HG02798 (cell line): ENCODE data around the gene PUM1.
"Not testable (repeated sequence)": the region's sequence is repeated elsewhere in the genome, so short reads cannot be mapped to it uniquely, and the experiment has no call there.

Experiments used
- ATAC-seq: cut with Tn5 transposase; IDR thresholded peaks from one replicate; pipeline ENCODE4 v1.9.1; 2021; ENCODE audit warnings: mild to moderate bottlenecking; ENCODE audit not compliant: unreplicated experiment, poor library complexity

The PUM1 gene

DNA sequence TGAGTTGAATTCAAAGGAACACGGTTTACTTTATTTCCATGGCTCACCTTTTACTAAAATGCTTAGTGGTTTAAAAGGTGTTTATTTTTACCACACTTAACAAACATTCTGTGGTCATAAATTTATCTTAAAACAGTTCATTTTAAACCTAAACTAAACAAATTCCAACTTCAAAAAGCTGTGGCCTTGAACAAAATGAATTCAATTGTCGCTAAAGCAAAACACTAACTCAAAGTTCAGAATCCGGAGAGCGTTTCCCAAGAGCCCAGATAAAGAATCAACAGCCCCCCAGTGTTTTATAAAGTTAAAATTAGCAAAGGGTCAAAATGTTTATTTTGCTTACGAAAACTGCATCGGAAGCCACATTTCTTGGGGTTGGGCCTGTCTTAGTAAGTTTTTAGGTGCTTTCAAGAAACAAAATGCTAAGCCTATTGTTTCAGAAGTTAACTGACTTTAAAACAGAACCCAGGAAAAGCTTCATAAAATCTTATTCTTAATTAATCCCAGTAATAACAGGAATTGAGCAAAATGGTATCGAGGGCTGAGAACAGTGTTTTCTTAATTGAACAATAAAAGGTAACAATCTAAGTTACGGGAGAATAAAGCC, 1.3 kb downstream of the PUM1 start:
- ATAC-seq = no peak

DNA sequence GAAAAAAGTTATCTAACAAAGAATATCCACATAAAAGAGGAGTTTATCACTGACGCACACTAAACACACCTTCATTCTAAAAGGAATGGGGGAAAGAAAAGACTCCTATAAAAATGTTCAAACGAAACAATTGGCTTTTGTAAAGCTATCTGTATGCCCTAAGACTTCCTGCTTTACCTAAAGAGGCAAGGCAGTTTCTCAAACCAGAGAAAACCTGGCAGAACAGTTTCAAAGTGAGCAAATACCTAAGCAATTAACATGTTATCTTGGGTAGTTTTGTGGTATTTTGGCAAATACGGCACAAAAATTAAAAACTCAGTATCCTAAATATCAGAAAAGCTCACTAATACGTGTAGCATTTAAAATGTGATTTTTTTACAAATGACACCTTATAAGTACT, 1.9 kb downstream of the PUM1 start:
- no peak for ATAC-seq

DNA sequence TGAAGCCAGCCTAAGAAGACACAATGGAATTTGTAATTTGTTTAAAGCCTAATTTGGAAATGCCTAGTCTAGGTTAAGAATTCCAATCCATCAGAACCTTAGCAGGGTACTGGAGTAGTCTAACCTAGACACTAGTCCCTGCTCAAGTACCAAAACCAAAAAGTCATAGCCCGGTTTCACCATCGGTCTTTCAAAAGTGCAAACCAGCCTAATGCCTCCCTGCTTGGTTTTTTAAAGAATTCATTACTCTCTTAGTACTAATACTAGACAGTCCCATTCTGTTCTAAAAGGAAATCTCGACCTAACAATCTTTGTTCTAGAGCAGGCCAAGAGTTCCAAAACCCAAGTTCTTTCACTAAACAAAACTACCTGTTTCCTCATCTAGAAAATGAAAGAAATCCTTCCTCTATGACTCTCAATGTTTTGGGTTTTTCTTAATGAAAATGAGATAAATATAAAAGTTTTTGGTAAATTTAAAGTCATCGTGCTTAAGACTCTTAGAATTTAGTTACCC, 2.6 kb downstream of the PUM1 start:
- ATAC-seq = no peak

DNA sequence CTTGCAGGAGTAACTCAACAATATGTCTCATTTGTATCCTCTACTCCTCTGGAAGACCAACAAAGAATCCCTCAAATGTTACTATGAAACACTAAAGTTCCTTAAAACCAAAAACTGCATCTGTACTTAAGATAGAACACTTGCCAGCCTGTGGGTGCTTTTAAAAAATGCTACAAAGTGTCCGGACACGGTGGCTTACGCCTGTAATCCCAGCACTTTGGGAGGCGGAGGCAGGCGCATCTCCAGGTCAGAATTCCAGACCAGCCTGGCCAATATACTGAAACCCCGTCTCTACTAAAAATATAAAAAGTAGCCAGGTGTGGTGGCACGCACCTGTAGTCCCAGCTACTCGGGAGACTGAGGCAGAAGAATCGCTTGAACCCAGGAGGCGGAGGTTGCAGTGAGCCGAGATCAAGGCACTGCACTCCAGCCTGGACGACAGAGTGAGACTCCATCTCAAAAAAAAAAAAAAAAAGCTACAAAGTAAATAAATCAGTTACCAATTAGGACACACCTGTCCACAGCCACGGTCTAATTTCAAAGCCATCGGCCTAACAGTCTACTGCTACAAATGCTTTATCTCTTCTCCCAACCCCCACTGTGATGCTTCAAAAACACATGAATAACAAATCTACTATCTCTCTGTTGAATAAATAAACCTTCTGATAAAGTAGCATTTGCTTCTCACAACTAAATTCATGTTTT, 3.2 kb downstream of the PUM1 start:
- ATAC-seq = not testable (repeated sequence)

DNA sequence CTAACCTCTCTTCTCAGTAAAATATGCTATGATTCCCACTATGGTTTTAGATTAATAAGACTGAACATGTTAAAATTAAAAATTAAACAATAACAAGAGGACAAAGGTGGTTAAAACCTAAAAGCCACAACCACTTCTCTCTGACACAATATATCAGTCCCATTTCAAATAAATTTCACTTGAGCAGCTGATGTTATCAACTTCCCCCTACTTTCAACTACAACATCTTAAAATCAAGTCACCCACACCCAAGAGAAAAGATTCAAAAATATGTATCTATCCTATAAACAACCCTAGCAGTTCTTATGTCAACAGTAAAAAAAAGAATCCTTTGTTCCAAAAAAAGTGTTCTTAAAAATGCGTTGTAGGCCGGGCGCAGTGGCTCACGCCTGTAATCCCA, 7.5 kb downstream of the PUM1 start:
- no peak for ATAC-seq

DNA sequence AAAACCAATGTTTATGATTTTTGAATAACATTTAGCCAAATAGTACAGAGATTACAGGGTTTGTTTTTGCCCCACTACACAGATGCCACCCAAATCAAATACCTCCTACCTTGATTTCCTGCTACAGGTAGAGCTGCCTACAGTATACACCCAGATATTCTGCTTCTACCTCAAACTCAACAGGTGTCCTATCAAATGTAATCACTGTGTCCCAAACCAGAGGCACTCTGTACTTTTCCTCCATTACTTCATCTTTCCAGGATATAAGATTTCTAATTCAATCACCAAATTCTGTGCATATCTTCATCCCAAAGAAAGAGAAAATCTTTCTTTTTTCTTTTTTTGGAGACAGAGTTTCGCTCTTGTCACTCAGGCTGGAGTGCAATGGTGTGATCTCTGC, 9.6 kb downstream of the PUM1 start:
- no peak for ATAC-seq

DNA sequence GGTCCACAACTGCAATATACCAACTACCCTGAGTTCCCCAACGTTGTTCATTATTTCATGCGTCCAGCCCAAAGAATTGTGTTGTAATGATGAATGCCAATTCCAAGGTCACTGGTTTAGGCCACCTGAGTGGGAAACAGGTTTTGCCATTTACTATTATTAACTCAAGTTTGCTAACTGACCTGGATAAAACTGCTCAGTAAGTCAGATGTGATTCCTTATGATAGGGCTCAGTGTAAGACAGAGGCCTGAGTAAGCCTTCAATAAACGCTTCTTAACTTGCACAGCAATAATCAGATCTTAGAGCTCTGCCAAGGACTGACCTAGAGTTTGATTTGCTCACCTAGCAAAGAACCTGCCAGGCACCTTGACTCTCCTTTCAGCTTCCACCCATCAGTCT, 10.0 kb downstream of the PUM1 start:
- ATAC-seq = no peak

DNA sequence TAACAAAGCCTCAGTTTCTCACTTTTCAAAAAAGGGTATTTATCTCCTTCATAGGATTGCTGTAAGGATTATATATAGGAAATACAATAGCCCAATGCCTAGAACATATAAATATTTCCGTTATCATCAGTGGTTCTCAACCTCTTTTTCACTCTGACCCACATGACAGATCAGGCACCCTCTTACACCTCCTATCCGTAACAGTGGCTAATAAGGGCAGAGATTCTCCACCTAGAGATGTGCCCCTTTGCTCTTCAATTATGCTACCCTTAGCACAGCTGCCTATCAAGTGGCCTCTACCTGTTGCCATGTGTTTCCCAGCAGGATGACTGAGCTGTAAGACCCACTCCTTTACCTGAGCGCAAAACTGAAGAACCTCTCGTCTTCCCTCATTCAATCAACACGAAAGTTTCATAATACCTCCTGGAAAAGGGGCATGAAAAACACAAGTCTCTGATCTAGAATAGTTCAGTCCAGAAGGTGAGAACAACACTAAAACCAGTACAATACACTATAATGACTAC, 10.5 kb downstream of the PUM1 start:
- ATAC-seq = no peak

DNA sequence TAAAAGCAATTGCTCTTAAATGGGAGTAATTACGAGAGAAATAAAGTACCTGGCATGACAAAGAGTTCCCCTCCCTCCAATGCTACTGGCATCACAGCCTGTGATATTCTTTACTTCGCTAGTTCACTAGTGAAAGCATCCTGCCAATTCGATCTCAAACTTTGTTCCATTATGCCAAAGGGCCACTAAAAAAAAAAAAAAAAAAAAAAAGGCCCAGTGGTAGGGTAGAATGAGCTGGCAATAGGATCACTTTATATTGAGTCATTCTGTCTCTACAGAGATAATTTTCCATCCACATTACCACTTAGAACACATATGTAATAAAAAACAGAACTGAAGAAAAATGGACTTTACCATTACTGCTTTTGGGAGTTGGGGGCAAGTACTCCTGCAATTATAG, 11.2 kb downstream of the PUM1 start:
- ATAC-seq = no peak

DNA sequence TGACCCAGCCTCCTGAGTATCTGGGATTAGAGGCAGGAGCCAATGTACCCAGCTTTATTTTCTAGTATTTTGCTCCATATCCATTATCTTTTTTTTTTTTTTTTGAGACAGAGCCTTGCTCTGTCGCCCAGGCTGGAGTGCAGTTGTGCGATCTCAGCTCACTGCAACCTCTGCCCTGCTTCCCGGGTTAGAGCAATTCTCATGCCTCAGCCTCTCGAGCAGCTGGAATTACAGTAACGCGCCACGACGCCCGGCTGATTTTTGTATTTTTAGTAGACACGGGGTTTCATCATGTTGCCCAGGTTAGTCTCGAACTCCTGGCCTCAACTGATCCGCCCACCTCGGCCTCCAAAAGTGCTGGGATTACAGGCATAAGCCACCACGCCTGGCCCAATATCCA, 12.9 kb downstream of the PUM1 start:
- ATAC-seq = not testable (repeated sequence)

DNA sequence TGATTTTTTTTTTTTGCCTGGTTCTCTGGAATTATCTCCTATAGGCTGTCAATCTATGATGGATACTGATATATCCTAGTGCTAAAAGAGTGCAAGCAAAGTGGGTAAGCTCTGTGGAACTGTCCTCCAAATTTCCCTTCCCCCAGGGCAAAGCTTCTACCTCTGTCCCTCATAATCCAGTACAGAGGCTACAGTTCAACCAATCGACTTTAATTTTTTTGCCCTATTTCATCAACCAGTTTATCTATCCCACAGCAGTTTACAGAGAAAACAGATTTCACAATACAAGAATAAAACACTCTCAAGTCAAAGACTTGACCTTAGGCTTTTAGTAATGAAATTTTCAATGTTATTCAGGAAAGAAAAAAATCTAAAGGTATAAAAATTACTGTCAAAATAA, 13.9 kb downstream of the PUM1 start:
- no peak for ATAC-seq

DNA sequence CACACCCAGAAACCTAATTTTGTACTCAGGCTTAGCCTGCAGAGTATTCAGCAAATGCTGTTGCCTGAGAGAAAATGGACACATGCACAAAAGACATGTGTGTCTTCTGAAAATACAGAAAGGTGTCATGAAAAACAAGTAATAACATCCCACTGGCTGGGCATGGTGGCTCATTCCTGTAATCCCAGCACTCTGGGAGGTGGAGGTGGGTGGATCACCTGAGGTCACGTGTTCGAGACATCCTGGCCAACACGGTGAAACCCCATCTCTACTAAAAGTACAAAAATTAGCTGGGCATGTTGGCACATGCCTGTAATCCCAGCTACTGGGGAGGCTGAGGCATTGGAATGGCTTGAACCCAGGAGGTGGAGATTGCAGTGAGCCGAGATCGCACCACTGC, 18.0 kb downstream of the PUM1 start:
- not testable (repeated sequence) for ATAC-seq

DNA sequence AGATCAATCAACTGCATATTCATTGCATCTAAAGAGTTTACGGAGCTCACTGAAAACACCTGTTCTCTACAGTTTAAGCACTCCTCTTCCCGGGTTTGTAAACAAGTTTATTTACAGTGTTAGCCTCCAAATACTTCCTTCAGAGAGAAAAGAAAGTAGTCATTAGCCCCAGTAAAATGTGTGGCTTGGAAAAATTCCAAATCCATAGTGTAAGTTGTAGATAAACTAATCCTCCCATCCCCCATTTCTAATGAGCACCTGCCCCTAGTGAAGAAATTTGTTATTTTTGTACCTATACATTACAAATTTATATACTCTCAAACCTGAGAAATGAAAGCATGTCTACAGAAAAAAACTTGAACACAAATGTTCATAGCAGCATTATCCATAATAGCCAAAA, 21.9 kb downstream of the PUM1 start:
- no peak for ATAC-seq

DNA sequence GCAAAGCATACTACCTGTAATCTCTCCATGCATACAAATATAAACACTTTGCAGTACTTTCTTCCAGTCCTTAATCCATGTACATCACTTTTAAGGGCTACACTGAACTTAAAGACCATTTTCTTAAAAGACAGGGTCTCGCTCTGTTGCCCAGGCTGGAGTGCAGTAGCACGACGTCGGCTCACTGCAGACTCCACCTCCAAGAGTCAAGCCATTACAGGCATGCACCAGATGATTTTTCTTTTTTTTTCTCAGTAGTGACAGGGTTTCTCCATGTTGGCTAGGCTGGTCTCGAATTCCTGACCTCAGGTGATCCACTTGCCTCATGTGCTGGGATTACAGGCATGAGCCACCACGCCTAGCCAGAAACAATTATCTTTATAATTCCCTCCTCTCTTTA, 22.9 kb downstream of the PUM1 start:
- ATAC-seq = no peak

DNA sequence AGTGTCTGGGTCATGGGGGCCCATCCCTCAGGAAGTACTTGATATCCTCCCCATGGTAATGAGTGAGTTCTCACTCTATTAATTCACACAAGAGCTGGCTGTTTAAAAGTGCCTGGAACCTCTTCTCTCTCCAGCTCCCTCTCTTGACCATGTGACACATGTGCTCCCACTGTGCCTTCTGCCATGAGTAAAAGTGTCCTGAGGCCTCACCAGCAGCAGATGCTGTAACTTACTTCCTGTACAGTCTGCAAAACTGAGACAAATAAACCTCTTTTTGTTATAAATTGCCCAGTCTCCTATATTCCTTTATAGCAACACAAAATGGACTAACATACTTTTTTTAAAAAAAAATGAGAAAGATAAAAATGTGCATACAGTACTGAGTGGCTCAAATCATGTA, 24.0 kb downstream of the PUM1 start:
- no peak for ATAC-seq

DNA sequence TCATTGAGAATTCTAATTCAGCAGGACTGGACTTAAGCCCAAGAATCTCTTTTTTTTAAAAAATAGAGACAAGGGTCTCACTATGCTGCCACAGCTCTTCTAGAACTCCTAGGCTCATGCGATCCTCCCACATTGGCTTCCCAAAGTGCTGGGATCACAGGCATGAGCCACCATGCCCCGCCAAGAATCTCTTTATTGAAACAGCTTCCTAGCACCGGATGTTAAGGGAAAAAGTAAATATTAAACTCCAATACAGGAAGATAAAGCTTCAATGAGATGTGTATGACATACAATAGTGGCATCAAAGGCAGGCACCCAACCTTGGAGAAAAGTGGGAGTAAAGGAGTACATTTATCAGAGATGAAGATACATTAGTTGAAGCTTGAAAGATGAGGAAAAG, 25.5 kb downstream of the PUM1 start:
- no peak for ATAC-seq

DNA sequence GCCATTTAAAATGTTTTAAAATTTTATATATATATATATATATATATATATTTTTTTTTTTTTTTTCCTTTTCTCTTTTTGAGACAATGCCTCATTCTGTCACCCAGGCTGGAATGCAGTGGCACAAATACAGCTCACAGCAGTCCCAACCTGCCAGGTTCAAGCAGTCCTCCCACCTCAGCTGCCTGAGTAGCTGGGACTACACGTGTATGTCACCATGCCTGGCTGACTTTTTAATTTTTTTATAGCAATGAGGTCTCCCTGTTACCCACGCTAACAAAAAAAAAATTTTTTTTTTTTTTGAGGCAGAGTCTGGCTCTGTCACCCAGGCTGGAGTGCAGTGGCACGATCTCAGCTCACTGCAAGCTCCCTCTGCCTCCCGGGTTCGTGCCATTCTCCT, 26.6 kb downstream of the PUM1 start:
- ATAC-seq = not testable (repeated sequence)

DNA sequence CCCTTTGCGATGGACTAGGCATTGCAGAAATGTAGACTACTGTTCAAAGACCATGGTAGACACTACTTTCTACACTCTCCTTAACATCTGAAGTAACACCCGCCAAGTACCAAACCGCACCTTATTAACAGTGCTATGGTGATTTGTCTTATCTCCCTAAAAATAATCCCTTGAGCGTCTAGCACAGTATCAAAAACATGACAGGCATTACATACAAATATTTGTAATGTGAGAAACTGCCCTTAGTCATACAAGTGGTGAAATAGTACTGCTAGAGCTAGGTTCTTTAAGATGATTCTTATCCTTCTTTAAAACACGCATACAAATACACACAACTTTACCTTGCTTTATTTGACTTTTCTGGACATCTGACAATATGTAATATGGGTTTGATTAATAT, 27.2 kb downstream of the PUM1 start:
- no peak for ATAC-seq

DNA sequence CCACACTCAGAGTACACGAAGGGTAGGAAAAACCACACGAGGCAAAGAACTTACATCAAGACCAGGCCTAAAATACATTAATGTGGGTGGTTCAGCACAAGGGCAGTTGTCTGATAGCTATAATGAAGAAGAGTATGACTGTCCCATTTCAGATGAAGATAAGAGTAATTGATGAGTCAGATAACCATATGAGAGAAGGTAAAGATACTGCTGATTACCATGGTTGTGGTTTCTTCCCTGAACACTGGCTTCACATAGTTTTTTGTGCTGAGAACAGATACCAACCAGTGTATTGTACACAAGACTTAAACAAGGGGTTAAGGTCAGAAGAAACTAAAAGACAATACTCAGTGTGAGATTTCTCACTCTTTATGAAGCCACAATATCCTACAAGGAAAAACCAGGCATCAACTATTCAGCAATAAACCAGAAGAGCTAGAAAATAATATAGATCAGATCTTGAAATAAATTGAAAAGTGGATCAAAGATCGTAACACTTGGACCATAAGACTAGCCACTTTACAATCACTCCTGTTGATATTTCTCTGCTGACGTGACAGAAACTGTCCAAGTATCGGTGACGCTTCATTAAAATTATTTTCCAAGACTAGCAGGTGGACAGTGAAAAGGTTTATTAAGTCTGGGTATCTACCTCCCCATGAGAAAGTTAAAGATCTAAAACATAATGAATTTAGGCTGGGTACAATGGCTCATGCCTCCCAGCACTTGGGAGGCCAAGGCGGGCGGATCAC, 28.6 kb downstream of the PUM1 start:
- ATAC-seq = no peak

DNA sequence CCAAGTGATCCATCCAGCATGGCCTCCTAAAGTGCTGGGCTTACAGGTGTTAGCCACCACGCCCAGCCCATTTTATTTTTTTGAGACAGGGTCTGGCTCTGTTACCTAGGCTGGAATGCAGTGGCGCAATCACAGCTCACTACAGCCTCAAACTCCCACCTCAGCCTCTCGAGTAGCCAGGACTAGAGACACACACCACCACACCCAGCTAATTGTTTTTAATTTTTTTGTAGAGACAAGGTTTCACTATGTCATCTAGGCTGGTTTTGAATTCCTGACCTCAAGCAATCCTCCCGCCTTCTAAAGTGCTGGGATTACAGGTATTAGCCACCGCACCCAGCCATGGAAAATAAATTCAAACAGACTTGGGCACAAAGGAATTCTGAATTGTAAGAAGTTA, 31.9 kb downstream of the PUM1 start:
- no peak for ATAC-seq

DNA sequence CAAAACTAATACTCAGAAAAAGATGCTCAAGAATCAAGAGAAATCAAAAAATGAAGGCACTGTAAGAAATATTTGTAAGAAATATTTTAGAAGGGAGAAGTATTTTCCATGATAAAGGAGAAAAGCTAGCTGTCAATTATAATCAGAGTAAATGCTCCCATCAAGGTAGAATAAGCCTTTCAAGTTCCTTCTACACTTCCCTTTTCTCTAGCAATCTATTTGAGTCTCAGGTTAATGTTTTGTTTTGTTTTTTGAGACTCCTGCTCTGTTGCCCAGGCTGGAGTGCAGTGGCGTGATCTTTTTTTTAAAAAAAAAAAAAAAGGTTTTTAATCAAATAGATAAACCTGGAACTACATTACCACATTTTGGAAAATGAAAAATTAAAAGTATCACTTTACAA, 33.3 kb downstream of the PUM1 start:
- ATAC-seq = no peak
